Activated CD8-positive, alpha-beta T cell treated with anti-CD3 and anti-CD28 coated beads, Interleukin-2, amount 10 ng/mL, durations not matched to agents 7 days and 5 days (primary cell): ENCODE results near the gene UNC13B. TPM values are rescaled to one million over a fixed set of nuclear protein-coding genes. Genes with fewer than 3 reads are reported as not detected.

ENCODE experiments used
- ATAC-seq: fragments of 150-1000 bp; cut with Tn5 transposase; one replicate; pipeline ENCODE4 v1.10.0; 2021; ENCODE audit warnings: moderate library complexity
- CTCF ChIA-PET: fragments of 350-600 bp; sonication (Branson Sonifier 250); formaldehyde crosslinking; loops from one replicate; lab custom pipeline; 2021; ENCODE audit warnings: antibody characterized with exemption; lab: Charles Lee
- POLR2A ChIA-PET: fragments of 350-600 bp; sonication (Branson Sonifier 250); formaldehyde crosslinking; loops from one replicate; lab custom pipeline; 2021; ENCODE audit warnings: antibody characterized with exemption; lab: Charles Lee
- DNase-seq: peaks from one replicate; pipeline ENCODE4 v3.0.0-alpha.2; 2020
- H3K27ac Mint-ChIP-seq: one replicate; pipeline ENCODE4 v1.8.0; 2021; ENCODE audit warnings: mild to moderate bottlenecking, mixed read lengths
- H3K27me3 Mint-ChIP-seq: one replicate; pipeline ENCODE4 v1.8.0; 2021; ENCODE audit warnings: low read depth, mixed read lengths
- H3K36me3 Mint-ChIP-seq: one replicate; pipeline ENCODE4 v1.8.0; 2021; ENCODE audit warnings: low read depth, mixed read lengths
- H3K4me1 Mint-ChIP-seq: one replicate; pipeline ENCODE4 v1.8.0; 2021; ENCODE audit warnings: low read depth, mixed read lengths
- H3K4me3 Mint-ChIP-seq: one replicate; pipeline ENCODE4 v1.8.0; 2021; ENCODE audit warnings: mild to moderate bottlenecking, mixed read lengths
- H3K9me3 Mint-ChIP-seq: one replicate; pipeline ENCODE4 v1.8.0; 2022; ENCODE audit warnings: mixed read lengths; ENCODE audit not compliant: insufficient read depth
- total RNA-seq, 2 experiments: library from RNA; stranded (reverse); gene quantifications; one replicate each; pipeline ENCODE4 v1.2.3, GENCODE V29; 2021

UNC13B gene
- total RNA-seq, 2 experiments from 2014 or later, result 0.29 to 0.57 TPM

DNA sequence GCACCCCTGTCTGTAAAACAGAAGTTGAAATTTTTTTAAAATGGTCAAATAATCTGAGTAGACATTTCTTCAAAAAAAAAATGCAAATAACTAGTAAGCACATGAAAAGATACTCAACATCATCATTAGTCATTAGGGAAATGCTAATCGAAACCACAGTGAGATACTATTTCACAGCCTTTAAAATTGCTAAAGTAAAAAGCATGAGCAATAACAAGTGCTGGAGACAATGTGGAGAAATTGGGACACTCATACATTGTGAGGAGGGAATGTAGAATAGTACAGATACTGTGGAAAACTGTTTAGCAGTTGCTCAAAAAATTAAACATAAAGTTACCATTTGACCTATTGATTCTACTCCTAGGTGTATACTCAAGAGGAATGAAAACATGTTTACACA, 269.7 kb downstream of the UNC13B start:
- DNase-seq (no peak), ATAC-seq (no peak)
- no peak overlapping the region for H3K27ac Mint-ChIP-seq
- H3K27me3 Mint-ChIP-seq, result peaks cover 36% of the 10 kb centered on the region
- H3K4me3 Mint-ChIP-seq, result no peak overlapping the region
- no peaks in the 10 kb centered on the region for H3K9me3 Mint-ChIP-seq
- no peaks in the 10 kb centered on the region for H3K36me3 Mint-ChIP-seq
- no peaks in the 10 kb centered on the region for H3K4me1 Mint-ChIP-seq
- ChIA-PET POLR2A (no interaction called here), CTCF (no interaction called here)

DNA sequence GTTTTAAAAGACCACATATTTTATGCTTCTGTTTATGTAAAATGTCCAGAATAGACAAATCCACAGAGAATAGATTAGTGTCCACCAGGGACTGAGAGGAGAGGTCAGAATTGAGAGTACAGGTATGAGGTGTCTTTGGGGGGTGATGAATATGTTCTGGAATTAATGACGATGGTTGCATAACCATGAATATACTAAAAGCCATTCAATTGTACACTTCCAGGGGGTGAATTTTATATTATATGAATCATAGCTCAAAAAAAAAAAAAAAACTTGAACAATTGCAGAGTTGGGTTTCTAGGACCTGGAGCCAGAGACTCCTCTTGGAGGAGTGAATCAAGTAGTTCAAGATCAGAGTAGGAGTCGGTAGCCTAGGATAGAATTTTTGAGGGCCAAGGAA, 270.3 kb downstream of the UNC13B start:
- Mint-ChIP-seq H3K9me3 (no peaks in the 10 kb centered on the region), H3K4me3 (no peak overlapping the region), H3K4me1 (no peaks in the 10 kb centered on the region), H3K27me3 (peaks cover 30% of the 10 kb centered on the region), H3K36me3 (no peaks in the 10 kb centered on the region), H3K27ac (no peak overlapping the region)
- POLR2A ChIA-PET, result no interaction called here
- ATAC-seq, result no peak
- CTCF ChIA-PET, result no interaction called here
- DNase-seq, result no peak

DNA sequence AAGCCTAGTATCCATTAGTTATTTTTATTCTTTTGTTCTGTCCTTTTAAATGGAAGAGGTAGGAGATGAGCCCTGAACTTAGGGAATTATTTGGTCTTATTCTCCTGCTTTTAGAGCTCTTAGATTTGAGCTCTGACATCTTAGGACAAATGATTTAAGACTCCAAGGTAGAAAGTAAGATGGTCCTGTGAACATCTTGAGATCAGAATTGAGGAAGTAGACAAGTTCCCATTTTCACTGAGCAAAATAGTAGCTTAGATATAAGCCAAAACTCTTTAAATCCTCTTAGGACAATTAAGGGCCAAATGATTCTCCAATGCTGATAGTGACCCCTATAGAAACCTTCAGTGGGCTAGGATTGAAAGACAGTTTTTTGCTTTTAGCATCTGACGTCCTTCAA, 275.1 kb downstream of the UNC13B start:
- ATAC-seq (no peak), DNase-seq (no peak)
- H3K4me1 Mint-ChIP-seq, result no peaks in the 10 kb centered on the region
- no peak overlapping the region for H3K27ac Mint-ChIP-seq
- ChIA-PET CTCF (interaction anchor here (1.3 kb wide), 1 partner anchor 10 kb away, joined by 4 read pairs; no protein-coding TSS in a partner anchor), POLR2A (no interaction called here)
- H3K4me3 Mint-ChIP-seq, result no peak overlapping the region
- peaks cover 15% of the 10 kb centered on the region for H3K27me3 Mint-ChIP-seq
- no peaks in the 10 kb centered on the region for H3K9me3 Mint-ChIP-seq
- H3K36me3 Mint-ChIP-seq, result no peaks in the 10 kb centered on the region

DNA sequence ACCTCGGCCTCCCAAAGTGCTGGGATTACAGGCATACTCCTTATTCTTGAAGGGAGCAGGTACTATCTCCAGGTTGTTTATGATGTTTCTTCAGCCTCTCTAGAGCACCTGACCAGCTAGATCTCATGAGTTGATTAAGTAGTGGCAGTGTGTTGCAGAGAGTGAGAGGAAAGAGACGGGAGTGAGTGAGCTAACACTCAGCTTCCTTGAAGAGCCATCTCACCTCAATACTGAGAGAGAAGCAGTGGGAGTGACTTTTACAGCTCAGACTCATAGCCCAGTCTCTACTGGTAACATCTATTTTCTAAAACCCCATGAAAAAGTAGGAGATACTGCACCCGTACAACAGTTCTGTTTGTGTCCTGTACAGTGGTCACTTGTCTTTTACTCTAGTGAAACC, 284.2 kb downstream of the UNC13B start:
- DNase-seq (no peak), ATAC-seq (no peak)
- Mint-ChIP-seq H3K36me3 (no peaks in the 10 kb centered on the region), H3K27ac (no peak overlapping the region), H3K4me3 (no peak overlapping the region), H3K27me3 (peaks cover 24% of the 10 kb centered on the region), H3K9me3 (no peaks in the 10 kb centered on the region), H3K4me1 (no peaks in the 10 kb centered on the region)
- ChIA-PET POLR2A (no interaction called here), CTCF (interaction anchor here (1.2 kb wide), 1 partner anchor 108 kb away, joined by 3 read pairs; no protein-coding TSS in a partner anchor)

DNA sequence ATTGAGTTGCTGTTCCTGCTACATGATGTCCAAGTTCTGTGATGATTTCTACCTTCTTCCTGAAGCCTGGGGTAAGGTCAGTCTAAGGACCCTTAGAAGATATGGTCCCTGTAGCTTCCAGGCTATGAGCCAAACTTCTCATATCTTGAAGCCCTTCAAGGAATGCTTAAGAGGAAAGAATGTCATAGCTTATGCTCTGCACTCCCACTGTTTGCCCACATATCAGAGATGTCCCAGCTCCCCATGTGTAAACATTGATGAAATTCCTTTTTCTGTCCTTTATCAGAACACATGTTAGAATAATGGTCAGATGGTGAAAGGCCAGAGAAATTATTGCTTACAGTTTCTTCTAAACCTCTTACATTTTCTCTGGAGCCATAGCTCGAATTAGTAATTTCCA, 286.7 kb downstream of the UNC13B start:
- ChIA-PET CTCF (interaction anchor here (0.9 to 1.1 kb wide), 2 partner anchors 24 to 28 kb away, joined by 3 read pairs; no protein-coding TSS in a partner anchor), POLR2A (interaction anchor here (0.7 kb wide), 1 partner anchor 17 kb away, joined by 3 read pairs; no protein-coding TSS in a partner anchor)
- DNase-seq (no peak), ATAC-seq (no peak)
- H3K27me3 Mint-ChIP-seq, result peaks cover 25% of the 10 kb centered on the region
- H3K9me3 Mint-ChIP-seq, result no peaks in the 10 kb centered on the region
- H3K36me3 Mint-ChIP-seq, result no peaks in the 10 kb centered on the region
- H3K4me1 Mint-ChIP-seq, result no peaks in the 10 kb centered on the region
- no peak overlapping the region for H3K4me3 Mint-ChIP-seq
- no peak overlapping the region for H3K27ac Mint-ChIP-seq

DNA sequence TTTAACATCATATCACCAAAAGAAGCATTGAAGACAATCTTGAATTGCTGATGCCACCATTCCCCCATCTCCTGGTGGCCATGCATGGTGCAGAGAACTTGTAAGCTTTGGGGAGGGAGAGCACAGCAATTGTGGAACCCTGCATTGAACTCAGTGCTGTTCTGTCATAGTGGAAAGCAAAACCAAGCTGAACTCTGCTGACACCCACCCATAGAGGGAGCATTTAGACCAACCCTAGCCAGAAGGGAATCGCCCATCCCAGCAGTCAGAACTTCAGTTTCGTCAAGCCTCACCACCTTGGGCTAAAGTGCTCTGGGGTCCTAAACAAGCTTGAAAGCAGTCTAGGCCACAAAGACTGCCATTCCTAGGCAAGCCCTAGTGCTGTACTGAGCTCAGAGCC, 290.7 kb downstream of the UNC13B start:
- Mint-ChIP-seq H3K27me3 (peaks cover 14% of the 10 kb centered on the region), H3K9me3 (peaks cover 6% of the 10 kb centered on the region), H3K4me1 (no peaks in the 10 kb centered on the region), H3K27ac (no peak overlapping the region), H3K4me3 (no peak overlapping the region), H3K36me3 (no peaks in the 10 kb centered on the region)
- no peak for ATAC-seq
- DNase-seq, result no peak
- ChIA-PET POLR2A (no interaction called here), CTCF (no interaction called here)

DNA sequence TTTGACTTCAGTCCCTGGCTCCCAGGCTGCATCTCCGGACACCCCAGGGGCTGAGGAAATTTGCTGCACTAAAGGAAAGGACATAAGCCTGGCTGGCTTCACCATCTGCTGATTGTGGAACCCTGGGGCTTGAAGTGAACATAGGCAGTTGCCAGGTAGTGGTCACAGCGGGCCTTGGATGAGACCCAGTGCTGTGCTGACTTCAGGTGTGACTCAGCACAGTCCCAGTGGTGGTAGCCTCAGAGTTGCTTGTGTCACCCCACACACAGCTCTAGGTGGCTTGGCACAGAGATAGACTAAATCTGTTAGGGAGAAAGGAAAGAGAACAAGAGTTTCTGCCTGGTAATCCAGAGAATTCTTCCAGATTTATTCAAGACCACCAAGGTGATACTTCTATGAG, 292.0 kb downstream of the UNC13B start:
- Mint-ChIP-seq H3K27ac (no peak overlapping the region), H3K36me3 (no peaks in the 10 kb centered on the region), H3K27me3 (peaks cover 16% of the 10 kb centered on the region), H3K4me3 (no peak overlapping the region), H3K4me1 (no peaks in the 10 kb centered on the region), H3K9me3 (peaks cover 6% of the 10 kb centered on the region)
- ChIA-PET POLR2A (no interaction called here), CTCF (no interaction called here)
- ATAC-seq (no peak), DNase-seq (no peak)

Other genes with a start within 250 kb of the UNC13B start
- gene PHF24, start 203.7 kb upstream of the UNC13B start, total RNA-seq, result not detected
- 1 to 10 TPM; 5.1 to 5.5 TPM for gene DNAJB5, start 172.3 kb upstream of the UNC13B start, total RNA-seq
- gene VCP, start 89.4 kb upstream of the UNC13B start, total RNA-seq, result 100 to 1,000 TPM; 214 to 217 TPM
- 100 to 1,000 TPM; 125 to 136 TPM for gene FANCG, start 82.1 kb upstream of the UNC13B start, total RNA-seq
- gene PIGO, start 65.4 kb upstream of the UNC13B start, total RNA-seq, result 10 to 100 TPM; 22.6 to 23.0 TPM
- 100 to 1,000 TPM; 130 to 138 TPM for gene STOML2, start 58.9 kb upstream of the UNC13B start, total RNA-seq
- 10 to 100 TPM; 14.5 to 17.0 TPM for gene ATOSB, start 46.1 kb upstream of the UNC13B start, total RNA-seq